ENCODE measurements around the gene LENG9.

The LENG9 gene

GRCh38 chr19:54416695-54417491 lies 46.7 kb downstream of the LENG9 start:
- H3K27ac ChIP-seq (ENCODE audit: low read depth, low read length, poor library complexity, severe bottlenecking): no peak overlapping the region
- H3F3A ChIP-seq (ENCODE audit: insufficient read depth, low read length): no peaks in the 10 kb centered on the region
- H3K9me2 ChIP-seq (ENCODE audit: low read depth, low read length): no peaks in the 10 kb centered on the region
- no peaks in the 10 kb centered on the region for H3K36me3 ChIP-seq (ENCODE audit: insufficient read depth, low read length)
- H3K9ac ChIP-seq (ENCODE audit: low read length): no peak overlapping the region
- H4K20me1 ChIP-seq (ENCODE audit: insufficient read depth, low read length): no peaks in the 10 kb centered on the region
- H3K9me3 ChIP-seq (ENCODE audit: low read length): no peaks in the 10 kb centered on the region
- no peaks in the 10 kb centered on the region for H3K79me2 ChIP-seq (ENCODE audit: insufficient read depth, low read length)
- no peaks in the 10 kb centered on the region; the same call in 1 of the 2 replicates for H3K27me3 ChIP-seq (ENCODE audit: insufficient read depth, low read length)
- no peak overlapping the region for H3K4me3 ChIP-seq (ENCODE audit: low read depth, low read length, poor library complexity, severe bottlenecking)
- no peaks in the 10 kb centered on the region for H3K4me1 ChIP-seq (ENCODE audit: insufficient read depth, low read length, severe bottlenecking)
- no peak for TF ChIP-seq EZH2 (IDR thresholded peaks at IDR 0.05; ENCODE audit: borderline replicate concordance, low read length)
- TF ChIP-seq CTCF (IDR thresholded peaks at IDR 0.05; ENCODE audit: low read length): no peak
- H3K4me2 ChIP-seq (ENCODE audit: low read length): no peak overlapping the region
- H2AFZ ChIP-seq (ENCODE audit: low read length): no peak overlapping the region

GRCh38 chr19:54415901-54416673 lies 47.5 kb downstream of the LENG9 start:
- no peak for TF ChIP-seq EZH2 (IDR thresholded peaks at IDR 0.05; ENCODE audit: borderline replicate concordance, low read length)
- no peak for TF ChIP-seq CTCF (IDR thresholded peaks at IDR 0.05; ENCODE audit: low read length)
- Histone ChIP-seq H3K36me3 (ENCODE audit: insufficient read depth, low read length) (no peaks in the 10 kb centered on the region), H3K4me2 (ENCODE audit: low read length) (no peak overlapping the region), H3K4me3 (ENCODE audit: low read depth, low read length, poor library complexity, severe bottlenecking) (no peak overlapping the region), H3K27me3 (ENCODE audit: insufficient read depth, low read length) (no peaks in the 10 kb centered on the region; the same call in 1 of the 2 replicates), H3K9me2 (ENCODE audit: low read depth, low read length) (no peaks in the 10 kb centered on the region), H2AFZ (ENCODE audit: low read length) (no peak overlapping the region), H3K79me2 (ENCODE audit: insufficient read depth, low read length) (no peaks in the 10 kb centered on the region), H3K4me1 (ENCODE audit: insufficient read depth, low read length, severe bottlenecking) (no peaks in the 10 kb centered on the region), H3K9me3 (ENCODE audit: low read length) (no peaks in the 10 kb centered on the region), H3K27ac (ENCODE audit: low read depth, low read length, poor library complexity, severe bottlenecking) (no peak overlapping the region), H3F3A (ENCODE audit: insufficient read depth, low read length) (no peaks in the 10 kb centered on the region), H4K20me1 (ENCODE audit: insufficient read depth, low read length) (no peaks in the 10 kb centered on the region), H3K9ac (ENCODE audit: low read length) (no peak overlapping the region)

- H3K27me3 ChIP-seq (ENCODE audit: insufficient read depth, low read length): no peaks in the 10 kb centered on the region; the same call in 1 of the 2 replicates
- no peak within 1 kb of the TSS for H3K4me2 ChIP-seq (ENCODE audit: low read length)
- no peaks in the 10 kb centered on the region for H3K9me3 ChIP-seq (ENCODE audit: low read length)
- H3K36me3 ChIP-seq (ENCODE audit: insufficient read depth, low read length): no peaks in the 10 kb centered on the region
- H4K20me1 ChIP-seq (ENCODE audit: insufficient read depth, low read length): no peaks in the 10 kb centered on the region
- H3K9me2 ChIP-seq (ENCODE audit: low read depth, low read length): no peaks in the 10 kb centered on the region
- H3K4me3 ChIP-seq (ENCODE audit: low read depth, low read length, poor library complexity, severe bottlenecking): no peak within 1 kb of the TSS
- no peak within 1 kb of the TSS for H3K27ac ChIP-seq (ENCODE audit: low read depth, low read length, poor library complexity, severe bottlenecking)
- no peak within 1 kb of the TSS for H3K9ac ChIP-seq (ENCODE audit: low read length)
- H2AFZ ChIP-seq (ENCODE audit: low read length): no peak within 1 kb of the TSS
- H3K79me2 ChIP-seq (ENCODE audit: insufficient read depth, low read length): no peaks in the 10 kb centered on the region
- TF ChIP-seq CTCF (IDR thresholded peaks at IDR 0.05; ENCODE audit: low read length): no peak
- no peak for TF ChIP-seq EZH2 (IDR thresholded peaks at IDR 0.05; ENCODE audit: borderline replicate concordance, low read length)
- H3F3A ChIP-seq (ENCODE audit: insufficient read depth, low read length): no peaks in the 10 kb centered on the region
- no peaks in the 10 kb centered on the region for H3K4me1 ChIP-seq (ENCODE audit: insufficient read depth, low read length, severe bottlenecking)
These were observed 48.2 kb downstream of the LENG9 start, which contains the start of gene TTYH1 for GRCh38 chr19:54415208-54415900. TTYH1 (plus strand) TSS chr19:54415464; CDS start chr19:54415553, 89 bp downstream.

Data from OCI-LY1 (cell line).